ENCODE measurements around the gene MAG.

The MAG gene

DNA sequence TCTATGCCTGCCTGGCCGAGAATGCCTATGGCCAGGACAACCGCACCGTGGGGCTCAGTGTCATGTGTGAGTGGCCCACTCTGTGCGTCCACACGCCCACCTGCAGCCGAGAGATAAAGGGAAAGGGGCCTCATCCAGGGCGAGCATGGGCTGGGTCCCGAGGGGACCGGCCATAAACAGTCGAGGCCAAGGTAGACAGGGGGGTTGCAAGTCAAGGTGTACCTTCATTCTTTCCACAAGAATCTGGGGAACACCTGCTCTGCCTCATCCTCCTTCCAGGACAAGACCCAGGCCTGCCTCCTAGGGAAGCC is 8.3 kb downstream of the MAG start:
- DNase-seq: no peak

DNA sequence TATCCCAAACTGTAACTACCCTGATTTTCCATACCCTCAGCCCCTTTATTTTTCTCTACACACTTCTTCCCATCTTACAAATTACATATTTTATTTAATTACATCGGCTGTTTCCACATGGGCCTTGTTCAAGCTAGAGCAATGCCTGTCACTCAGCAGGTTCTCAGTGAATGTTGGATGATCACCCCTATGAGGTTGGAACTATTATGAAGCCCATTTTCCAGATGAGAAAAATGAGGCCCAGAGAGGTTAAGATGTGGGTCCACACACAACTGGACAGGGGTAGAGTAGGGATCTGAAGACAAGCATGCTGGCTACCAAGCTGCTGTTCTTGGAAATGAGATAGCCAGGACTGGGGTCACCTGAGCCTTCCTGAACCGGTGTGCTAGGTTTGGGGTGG is 10.0 kb downstream of the MAG start:
- no peak for DNase-seq

DNA sequence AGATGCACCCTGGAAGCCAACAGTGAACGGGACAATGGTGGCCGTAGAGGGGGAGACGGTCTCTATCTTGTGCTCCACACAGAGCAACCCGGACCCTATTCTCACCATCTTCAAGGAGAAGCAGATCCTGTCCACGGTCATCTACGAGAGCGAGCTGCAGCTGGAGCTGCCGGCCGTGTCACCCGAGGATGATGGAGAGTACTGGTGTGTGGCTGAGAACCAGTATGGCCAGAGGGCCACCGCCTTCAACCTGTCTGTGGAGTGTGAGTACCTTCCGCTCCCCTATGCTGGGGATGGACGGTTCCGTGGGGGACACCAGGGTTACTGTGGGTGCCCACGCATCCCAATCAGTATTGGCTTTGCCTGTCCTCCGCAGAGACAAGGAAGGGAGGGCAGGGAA is 10.5 kb downstream of the MAG start:
- DNase-seq: no peak

DNA sequence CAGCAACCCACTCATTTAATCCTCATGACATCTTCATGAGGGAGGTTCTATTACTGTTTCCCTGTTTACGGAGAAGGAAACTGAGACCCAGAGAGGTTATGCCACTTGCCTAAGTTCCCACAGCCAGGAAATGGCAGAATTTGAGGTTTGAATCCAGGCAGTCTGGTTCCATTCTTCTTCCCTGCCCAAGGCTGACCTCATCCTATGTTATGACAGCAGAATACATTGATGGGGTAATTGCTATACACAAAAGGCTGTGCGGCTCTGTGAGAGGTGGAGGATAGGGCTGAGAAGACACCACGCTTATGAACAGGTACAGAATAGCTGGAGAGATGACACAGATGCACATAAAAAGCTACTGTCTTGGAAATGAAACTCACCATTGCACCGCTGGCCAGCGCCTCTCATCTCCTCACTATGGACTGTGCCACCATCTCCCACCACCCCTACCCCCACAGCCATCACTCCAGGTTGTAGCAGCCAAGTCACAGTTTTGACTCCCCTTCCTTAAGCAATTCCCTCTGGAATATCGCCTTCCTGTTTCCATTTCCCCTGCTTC is 11.5 kb downstream of the MAG start:
- DNase-seq: no peak

DNA sequence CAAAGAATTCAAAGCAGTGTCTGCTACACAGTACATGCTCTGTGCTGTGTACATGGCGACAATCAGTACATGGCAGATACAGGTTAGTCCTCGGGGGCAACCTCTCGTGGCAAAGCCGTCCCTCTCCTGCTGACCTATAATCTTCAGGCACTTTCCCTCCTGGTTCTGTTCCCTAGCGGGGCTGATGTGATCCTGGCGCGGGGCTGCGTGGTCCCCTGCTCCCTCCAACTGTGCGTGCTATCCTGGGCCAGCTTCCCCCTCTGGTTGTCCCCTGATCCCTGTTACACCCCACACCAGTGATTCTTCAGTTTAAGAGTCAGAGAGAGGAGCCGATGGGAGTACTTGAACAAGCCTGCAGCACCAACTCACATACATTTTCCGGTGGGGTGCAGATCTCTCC is 12.1 kb downstream of the MAG start:
- no peak for DNase-seq

DNA sequence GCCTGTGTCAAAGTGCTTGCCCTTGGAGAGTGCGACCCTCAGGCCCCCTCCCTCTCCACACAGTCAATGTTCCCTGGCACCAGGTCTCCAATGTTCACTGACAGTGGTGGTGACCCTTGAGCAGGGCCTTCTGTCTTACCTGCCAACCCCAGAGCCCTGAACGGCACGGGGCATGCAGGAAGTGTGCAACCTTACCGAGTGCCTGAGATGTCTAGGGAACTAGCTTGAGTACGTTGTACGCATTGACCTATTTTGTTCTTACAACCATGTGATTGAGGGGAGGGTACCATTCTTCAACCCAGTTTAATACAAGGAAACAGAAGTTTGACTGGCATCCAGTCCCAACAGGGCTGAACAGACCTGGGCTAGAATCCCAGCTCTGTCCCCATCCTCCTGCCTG is 13.2 kb downstream of the MAG start:
- no peak for DNase-seq

DNA sequence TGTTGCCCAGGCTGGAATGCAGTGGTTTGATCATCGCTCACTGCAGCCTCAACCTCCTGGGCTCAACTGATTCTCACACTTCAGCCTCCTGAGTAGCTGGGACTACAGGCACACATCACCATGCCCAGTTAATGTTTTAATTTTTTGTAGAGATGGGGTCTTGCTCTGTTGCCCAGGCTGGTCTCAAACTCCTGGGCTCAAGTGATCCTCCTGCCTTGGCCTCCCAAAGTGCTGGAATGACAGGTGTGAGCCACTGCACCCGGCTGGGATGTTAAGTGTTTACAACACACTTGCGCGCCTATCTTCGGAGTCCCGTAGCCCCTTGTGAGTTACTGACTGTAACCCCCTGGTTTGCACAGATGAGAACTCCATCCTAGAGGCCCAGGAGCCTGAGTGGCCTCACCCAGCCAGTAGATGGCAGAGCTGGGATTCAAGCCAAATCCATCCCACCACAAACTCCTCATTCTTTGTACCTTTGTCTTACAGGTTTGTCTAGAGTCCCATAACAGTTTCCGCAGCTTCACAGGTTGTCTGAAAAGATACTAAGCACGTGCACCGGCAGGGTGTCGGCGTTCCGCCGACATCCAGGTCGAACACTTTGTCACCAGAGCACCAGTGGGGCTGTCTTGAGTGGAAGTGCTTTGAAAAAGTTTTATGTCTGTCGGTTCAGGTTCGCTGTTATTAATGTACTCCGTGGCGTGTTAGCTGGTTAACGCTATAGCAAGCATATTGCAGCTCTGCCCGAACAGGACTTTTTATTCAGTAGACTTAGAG is 14.7 kb downstream of the MAG start:
- no peak for DNase-seq

DNA sequence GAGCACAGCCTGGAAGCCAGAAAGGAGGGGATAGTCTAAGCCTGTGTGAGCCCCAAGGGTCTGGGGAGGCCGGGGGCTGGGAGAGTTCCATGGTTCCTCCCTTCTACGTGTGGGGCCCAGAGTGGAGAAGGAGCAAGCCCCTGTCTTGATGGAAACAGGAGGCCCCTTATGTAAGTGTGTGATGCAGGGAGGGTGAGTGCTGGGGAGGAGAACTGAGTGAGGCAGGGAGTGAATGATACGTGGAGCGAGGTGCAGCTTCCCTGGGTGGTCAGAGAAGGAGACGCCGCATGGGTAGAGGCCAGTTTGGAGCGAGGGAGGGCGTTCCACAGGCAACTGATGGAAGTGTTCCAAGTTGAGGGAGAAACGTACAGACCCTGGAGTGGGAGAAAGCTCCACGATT is 16.0 kb downstream of the MAG start:
- no peak for DNase-seq

DNA sequence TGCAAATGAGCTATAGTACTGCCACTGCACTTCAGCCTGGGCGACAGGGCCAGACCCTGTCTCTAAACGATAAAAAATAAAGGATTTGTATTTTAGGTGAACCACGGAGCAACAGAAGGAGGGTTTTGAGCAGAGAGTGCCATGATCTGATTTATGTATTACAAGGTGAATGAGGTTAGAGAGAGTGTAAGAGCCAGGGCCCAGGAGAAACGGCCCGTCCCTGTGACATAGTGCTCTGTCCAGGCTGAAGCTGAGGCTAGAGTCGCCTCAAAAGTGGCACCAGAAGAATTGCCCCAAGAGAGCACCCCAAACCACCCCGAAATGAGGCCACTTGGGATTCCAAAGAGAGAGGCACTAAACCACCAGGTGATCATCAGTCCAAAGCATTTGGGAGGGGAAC is 16.9 kb downstream of the MAG start:
- DNase-seq: no peak

DNA sequence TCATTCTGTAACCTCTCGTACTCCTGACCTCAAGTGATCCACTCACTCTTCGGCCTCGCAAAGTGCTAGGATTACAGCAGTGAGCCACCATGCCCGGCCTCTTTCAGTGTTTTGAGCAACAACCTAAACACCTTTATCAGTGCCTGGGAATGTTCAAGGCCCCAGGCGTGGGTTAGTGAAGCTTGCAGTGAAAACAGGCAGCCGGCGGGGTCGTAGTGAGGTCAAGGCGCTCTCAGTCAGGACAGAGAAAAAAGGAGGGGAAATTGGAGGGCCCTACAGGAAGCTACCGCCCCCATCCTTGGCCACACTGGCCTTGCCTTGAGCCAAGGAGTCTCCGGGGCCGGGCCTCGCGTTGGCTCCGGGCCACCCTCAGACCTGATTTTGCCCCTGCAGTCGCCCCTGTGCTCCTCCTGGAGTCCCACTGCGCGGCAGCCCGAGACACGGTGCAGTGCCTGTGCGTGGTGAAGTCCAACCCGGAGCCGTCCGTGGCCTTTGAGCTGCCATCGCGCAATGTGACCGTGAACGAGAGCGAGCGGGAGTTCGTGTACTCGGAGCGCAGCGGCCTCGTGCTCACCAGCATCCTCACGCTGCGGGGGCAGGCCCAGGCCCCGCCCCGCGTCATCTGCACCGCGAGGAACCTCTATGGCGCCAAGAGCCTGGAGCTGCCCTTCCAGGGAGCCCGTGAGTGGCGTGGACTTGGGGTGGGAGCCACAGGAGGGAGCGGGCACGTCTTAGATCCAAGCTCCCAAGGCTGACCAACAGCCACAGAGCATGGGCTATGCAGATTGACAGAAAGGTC is 17.7 kb downstream of the MAG start:
- no peak for DNase-seq

DNA sequence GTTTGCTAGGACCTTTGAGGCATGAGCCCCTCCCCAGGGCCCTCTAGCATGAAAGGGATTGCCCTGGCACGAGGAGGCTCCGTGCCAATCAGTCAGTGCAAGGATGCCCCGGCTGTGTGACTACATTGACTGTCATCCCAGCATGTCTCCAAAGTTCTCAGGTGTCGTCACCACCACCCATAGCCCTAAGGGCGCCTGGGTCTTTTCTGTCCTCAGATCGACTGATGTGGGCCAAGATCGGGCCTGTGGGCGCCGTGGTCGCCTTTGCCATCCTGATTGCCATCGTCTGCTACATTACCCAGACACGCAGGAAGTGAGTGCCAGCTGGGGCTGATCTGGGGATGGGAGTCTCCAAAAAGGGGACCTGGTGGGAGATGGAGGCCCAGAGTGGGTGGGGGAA is 18.4 kb downstream of the MAG start:
- no peak for DNase-seq

DNA sequence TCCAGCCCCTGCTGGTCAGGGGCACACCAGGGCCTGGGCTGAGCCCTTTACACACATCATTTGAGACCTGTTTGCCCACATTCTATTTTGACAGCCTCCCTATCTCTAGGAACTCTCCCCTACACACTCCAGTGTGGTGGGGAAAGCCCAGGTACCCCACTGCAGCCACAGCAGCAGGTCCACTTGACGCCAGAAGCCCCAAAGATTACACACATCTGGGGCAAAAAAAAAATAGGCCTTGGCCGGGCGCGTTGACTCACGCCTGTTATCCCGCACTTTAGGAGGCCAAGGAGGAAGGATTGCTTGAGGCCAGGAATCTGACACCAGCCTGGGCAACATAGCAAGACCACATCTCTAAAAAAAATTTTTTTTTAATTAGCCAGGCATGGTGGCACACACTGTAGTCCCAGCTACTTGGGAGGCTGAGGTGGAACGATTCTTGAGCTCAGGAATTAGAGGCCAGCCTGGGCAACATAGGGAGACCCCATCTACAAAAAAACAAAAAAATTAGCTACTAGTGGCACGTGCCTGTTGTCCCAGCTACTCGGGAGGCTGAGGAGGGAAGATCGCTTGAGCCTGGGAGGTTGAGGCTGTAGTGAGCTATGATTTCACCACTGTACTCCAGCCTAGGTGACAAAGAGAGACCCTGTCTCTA is 19.0 kb downstream of the MAG start:
- no peak for DNase-seq

DNA sequence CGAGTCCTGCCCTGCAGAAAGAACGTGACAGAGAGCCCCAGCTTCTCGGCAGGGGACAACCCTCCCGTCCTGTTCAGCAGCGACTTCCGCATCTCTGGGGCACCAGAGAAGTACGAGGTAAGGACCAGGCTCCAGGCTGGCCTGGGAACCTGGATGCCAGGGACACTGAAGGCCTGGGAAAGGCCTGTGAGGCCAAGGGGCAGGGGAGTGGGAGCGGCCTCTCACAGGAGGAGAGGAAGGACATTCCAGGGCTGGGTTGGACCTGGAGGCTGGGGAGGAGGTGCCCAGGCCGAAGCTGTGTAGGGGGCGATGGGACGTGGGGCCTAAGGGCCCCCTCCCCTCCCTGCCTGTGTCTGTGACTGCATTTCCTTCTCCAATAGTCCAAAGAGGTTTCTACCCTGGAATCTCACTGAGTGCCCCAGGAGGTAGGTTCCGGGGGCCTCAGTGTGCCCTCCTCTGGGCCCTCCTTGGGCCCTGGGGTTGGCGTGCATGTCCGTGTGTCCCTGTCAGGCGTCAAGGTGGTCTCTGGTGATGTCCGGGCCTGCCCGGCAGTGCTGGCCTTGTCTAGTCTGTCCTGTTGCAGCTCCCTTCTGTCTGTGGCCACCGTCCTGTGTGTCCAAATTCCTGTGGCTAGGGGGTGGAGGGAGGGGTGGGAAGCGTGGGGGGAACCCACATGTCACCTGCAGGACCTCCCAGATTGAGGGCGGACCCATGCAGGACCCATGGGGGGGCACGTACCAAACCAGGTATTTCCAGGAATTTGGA is 20.1 kb downstream of the MAG start:
- DNase-seq: no peak

DNA sequence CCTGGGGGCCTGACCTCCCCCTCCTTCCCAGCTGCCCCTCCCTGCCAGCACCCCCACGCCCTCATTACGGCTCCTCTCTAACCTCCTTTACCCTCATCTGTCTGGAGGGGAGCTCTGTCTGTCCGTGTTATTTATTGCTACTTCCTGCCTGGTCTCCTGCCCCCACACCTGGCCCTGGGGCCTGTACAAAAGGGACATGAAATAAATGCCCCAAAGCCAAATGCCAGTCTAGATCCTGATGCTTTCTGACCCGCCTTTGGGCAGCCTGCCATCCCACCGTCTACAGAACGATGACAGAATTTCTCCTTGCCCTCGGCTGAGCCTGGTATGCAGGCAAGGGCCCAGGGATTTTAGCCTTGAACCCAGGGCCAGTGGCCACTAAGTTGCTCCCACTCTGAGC is 21.6 kb downstream of the MAG start:
- DNase-seq: no peak

DNA sequence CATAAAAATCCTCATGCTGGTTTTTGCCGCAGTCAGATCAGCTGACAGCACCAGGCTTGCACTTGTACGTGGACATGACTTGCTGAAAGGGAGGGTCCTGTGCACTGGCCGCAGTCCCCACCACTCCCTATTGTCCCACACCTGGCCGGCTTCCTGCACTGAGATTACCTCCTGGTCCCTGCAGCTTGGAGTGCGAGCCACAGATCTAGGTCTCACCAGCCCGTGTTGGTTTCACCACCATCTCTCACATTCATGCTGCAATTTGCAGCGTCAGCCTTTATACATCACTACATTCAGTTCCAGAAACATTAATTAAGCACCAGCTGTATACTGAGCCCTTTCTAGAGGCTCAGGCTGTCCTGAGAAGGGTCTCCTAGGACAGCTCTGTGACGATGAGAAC is 22.1 kb downstream of the MAG start:
- DNase-seq: no peak

DNA sequence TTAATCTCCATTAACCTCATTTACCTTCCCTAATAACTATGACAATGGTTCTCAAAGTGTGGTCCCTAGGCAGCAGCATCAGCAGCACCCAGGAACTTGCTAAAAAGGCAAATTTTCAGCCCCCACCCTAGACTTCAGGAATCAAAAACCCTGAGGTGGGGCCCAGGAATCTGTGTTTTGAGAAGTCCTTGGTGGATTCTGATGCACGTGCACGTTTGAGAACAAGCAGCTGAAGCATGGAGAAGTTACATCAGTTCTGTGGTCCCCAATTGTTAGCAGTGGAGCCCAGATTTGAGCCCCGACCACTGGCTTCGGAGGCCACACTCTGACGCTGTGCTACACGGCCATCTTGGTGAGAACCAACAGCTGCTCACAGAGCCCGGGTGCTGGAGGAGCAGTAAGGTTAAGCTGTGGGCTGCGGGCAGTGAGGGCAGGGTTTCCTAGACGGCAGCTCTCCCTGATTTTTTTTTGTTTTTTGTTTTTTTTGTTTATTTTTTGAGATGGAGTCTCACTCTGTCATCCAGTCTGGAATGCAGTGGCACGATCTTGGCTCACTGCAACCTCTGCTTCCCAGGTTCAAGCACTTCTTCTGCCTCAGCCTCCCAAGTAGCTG is 23.0 kb downstream of the MAG start:
- DNase-seq: no peak

DNA sequence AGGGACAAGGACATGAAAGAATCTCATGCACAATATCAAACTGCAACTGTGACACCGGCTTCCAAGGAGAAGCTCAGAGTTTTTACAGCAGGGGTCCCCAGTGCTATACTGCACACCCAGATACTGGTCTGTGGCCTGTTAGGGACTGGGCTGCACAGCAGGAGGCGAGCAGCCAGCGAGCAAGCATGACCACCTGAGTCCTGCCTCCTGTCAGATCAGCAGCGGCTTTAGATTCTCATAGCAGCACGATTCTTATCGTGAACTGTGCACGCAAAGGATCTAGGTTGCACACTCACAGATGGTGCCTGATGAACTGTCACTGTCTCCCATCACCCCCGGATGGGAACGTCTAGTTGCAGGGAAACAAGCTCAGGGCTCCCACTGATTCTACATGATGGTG is 23.9 kb downstream of the MAG start:
- no peak for DNase-seq

DNA sequence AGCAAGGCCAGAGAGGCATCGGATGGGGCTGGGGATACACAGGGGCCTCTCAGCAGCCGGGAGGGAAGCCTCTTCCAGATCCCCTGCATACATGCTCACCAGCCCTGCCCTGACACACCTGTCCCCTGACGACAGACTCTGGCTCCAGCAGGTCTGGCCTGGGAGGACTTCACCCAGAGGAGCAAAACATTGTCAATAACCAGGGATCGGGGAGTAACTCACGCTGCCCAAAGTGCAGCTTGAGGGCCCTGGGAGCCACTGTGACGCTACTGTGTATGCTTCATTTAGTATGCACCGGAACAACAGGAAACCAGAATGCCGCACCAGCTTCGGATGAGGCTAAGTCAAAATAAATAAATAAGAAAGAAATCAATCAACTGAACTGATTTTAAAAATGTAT is 24.6 kb downstream of the MAG start:
- no peak for DNase-seq

DNA sequence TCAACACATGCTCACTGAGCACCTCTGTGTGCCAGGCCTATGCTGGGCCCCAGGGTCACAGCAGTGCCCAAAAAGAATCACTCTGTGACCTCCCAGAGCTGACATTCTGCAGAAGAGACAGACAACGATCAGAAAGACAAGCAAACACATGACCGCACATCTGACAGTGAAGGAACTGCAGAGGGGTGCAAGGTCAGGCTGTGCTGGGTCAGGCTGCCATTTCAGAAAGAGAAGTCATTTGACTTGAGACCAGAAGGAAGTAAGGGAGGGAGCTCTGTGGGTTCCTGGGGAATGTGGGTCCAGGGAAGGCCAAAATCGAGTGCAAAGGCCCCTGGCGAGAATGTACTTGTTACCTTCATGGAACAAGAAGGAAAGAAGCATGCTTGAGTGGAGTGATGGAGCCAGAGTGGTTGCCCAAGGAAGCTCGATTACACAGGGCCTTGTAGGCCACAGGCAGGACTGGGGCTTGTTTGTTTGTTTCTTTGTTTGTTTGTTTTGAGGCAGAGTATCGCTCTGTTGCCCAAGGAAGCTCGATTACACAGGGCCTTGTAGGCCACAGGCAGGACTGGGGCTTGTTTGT is 25.6 kb downstream of the MAG start:
- DNase-seq: no peak

DNA sequence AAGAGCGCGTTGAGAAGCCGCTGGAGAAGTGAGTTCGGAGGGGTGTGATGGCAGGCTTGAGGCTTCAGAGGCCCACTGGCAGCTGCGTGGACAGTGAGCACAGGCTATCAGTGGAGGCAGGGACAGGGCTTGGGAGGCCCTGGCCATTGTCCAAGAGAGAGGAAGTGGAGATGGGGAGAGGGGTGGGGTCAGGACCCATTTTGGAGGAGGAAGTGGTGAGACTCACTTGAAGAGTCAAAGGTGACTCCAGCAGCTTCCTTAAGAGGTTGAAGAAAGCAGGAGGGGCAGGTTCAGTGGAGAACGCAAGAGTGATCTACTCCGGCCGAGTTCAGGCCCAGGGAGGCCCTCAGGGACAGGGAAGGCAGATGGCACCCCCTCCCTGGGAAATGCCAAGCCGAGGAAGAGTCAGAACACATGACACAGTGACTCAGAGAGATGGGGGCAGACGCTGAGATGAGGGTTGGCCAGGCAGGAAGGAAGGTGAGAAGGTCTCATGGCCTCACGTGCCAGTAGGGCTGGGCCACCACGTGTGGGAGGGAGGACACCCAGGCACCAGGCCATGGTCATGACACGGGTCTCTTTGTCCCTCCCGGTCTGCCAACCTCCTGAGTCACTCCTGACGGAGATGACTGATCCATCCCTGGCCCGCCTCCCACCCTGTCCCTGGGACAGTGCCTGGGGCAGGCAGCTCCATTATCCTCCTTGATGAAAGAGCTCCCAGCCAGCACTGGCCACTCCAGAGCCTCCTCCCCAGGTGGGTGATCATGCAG is 26.9 kb downstream of the MAG start:
- DNase-seq: no peak

DNA sequence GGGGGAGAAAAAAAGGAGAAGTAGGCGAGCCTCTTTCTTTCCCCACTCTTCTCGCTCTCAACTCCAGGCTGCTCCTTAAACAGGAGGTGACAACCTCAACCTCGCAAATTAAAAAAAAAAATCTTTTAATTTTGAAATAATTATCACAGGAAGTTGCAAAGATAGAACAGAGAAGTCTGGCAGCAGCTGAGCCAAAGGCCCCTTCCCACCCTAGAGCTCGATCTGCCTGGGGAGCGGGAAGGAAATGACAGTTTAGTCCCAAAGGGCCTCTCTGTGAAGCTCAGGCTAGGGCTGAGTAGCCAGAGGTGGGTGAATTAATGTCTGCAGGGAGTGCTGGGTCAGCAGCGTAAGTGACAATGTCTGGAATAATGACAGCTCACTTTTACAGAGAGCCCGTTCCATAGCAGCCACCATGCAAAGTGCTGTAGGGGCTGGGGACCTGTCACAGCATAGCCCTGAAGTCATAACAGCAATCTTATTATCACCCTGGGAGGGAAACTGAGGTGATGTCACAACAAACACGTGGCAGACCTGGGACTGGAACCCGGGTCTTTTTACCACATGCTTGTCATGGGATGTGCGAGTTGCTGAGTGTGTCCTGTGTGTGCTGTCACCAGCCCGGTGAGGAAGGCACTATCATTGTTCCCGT is 28.2 kb downstream of the MAG start:
- DNase-seq: no peak

Measured in stimulated activated CD4-positive, alpha-beta T cell treated with anti-CD3 and anti-CD28 coated beads, Interleukin-2, amount 100 ng/mL, for 48 hours (primary cell).